Heart left ventricle (tissue), 13 donors: Measurements from ENCODE around the gene GTPBP3.

Experiments used
- POLR2A ChIP-seq, 2 donors: fragments of 450-650 bp; IDR thresholded peaks; one replicate each; pipeline ENCODE4 v1.6.1; 2017; ENCODE audit warnings: antibody characterized with exemption in 2 of 2, mild to moderate bottlenecking in 2 of 2, moderate library complexity in 2 of 2
- TF ChIP-seq, protein P1 (sequence below), 12 donors: fragments of 200-600 bp; sonication (generic) in 4 of 12; IDR thresholded peaks; one replicate each; pipeline versions ENCODE4 v1.5.0 to v1.8.0; 2018 to 2022; ENCODE audit warnings: antibody characterized with exemption in 12 of 12, mild to moderate bottlenecking in 5 of 12
- donor health status: ischemic (EF 13 %, LVEDD 7.1; RV severe dilation, severe dysfunction).
- donor health status: DM: no; HTN: yes; CAD: no.
- donor health status: DM: no; HTN: no; CAD: no.
- donor health status: ischemic (EF 25% LVEDD 6.9; RV normal size, moderate dysfunction).
- donor health status: ischemic (EF 25% LVEDD 5.7; RV mildly dilated, moderate dysfunction).
- donor health status: ischemic (EF 35%, LVEDD 5.7; RV mildly dilated, moderate dysfunction).
- donor health status: nonischemic (EF 11% LVEDD 7.7; RV severe dilation, severe dysfunction).
- donor health status: DM: yes; HTN: yes; CAD: no.
- donor health status: PGD.
- donor health status: ischemic (EF 29% LVEDD 5.4; RV normal size, mild dysfunction).
- donor health status: nonischemic (EF 23%, LVEDD 6.1; RV moderate dilation, normal function).

- TF ChIP-seq, protein P1, sequence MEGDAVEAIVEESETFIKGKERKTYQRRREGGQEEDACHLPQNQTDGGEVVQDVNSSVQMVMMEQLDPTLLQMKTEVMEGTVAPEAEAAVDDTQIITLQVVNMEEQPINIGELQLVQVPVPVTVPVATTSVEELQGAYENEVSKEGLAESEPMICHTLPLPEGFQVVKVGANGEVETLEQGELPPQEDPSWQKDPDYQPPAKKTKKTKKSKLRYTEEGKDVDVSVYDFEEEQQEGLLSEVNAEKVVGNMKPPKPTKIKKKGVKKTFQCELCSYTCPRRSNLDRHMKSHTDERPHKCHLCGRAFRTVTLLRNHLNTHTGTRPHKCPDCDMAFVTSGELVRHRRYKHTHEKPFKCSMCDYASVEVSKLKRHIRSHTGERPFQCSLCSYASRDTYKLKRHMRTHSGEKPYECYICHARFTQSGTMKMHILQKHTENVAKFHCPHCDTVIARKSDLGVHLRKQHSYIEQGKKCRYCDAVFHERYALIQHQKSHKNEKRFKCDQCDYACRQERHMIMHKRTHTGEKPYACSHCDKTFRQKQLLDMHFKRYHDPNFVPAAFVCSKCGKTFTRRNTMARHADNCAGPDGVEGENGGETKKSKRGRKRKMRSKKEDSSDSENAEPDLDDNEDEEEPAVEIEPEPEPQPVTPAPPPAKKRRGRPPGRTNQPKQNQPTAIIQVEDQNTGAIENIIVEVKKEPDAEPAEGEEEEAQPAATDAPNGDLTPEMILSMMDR (IDR thresholded peaks at IDR 0.05), result no peak
- no peak for TF ChIP-seq POLR2A (IDR thresholded peaks at IDR 0.05)
These were observed 8.6 kb upstream of the GTPBP3 start for GRCh38 chr19:17328517-17329365.
